Stimulated activated CD4-positive, alpha-beta T cell treated with anti-CD3 and anti-CD28 coated beads, Interleukin-4, amount 100 ng/mL, for 24 hours (primary cell): ENCODE data around the gene ACBD7.

Source experiments
- DNase-seq: peaks from one replicate; pipeline ENCODE4 v3.0.0-alpha.2; 2020

Gene ACBD7

GRCh38 chr10:15088428-15089261 is at the start of gene ACBD7:
Gene ACBD7, minus strand, starts transcription at chr10:15088776. Its CDS starts 48 bp downstream, at chr10:15088728.
- DNase-seq: peak; percentile 80

- no peak for DNase-seq
These were observed 49.1 kb upstream of the ACBD7 start for GRCh38 chr10:15137636-15138035.

GRCh38 chr10:15137036-15137359 is 48.4 kb upstream of the ACBD7 start:
- no peak for DNase-seq

GRCh38 chr10:15136129-15137035 is 47.8 kb upstream of the ACBD7 start:
- no peak for DNase-seq

- no peak for DNase-seq
These were observed 42.8 kb upstream of the ACBD7 start for GRCh38 chr10:15131330-15131729.

- DNase-seq: no peak
These were observed 36.3 kb upstream of the ACBD7 start for GRCh38 chr10:15124908-15125307.

- no peak for DNase-seq
These were observed 35.6 kb upstream of the ACBD7 start for GRCh38 chr10:15124190-15124589.

GRCh38 chr10:15123749-15124184 is 35.2 kb upstream of the ACBD7 start:
- no peak for DNase-seq

GRCh38 chr10:15122477-15123030 is 34.0 kb upstream of the ACBD7 start:
- DNase-seq: no peak

- no peak for DNase-seq
These were observed 33.1 kb upstream of the ACBD7 start for GRCh38 chr10:15121707-15122106.

GRCh38 chr10:15120523-15120922 is 31.9 kb upstream of the ACBD7 start:
- no peak for DNase-seq

GRCh38 chr10:15118615-15119014 is 30.0 kb upstream of the ACBD7 start:
- DNase-seq: no peak

- no peak for DNase-seq
These were observed 27.6 kb upstream of the ACBD7 start for GRCh38 chr10:15116225-15116624.

GRCh38 chr10:15113766-15114165 is 25.2 kb upstream of the ACBD7 start:
- no peak for DNase-seq

GRCh38 chr10:15112657-15113056 is 24.1 kb upstream of the ACBD7 start:
- no peak for DNase-seq

GRCh38 chr10:15106352-15107013 is 17.9 kb upstream of the ACBD7 start:
- DNase-seq: peak; percentile 70

- no peak for DNase-seq
These were observed 14.9 kb upstream of the ACBD7 start for GRCh38 chr10:15103513-15103912.

GRCh38 chr10:15099886-15100285 is 11.3 kb upstream of the ACBD7 start:
- no peak for DNase-seq

GRCh38 chr10:15097011-15097812 is 8.6 kb upstream of the ACBD7 start, which contains the start of gene RPP38:
Gene RPP38, plus strand, starts transcription at chr10:15097355. Its CDS starts 5,960 bp downstream, at chr10:15103315.
- DNase-seq: peak; percentile 97

GRCh38 chr10:15096661-15097010 is 8.1 kb upstream of the ACBD7 start:
- no peak for DNase-seq

- no peak for DNase-seq
These were observed 4.4 kb upstream of the ACBD7 start for GRCh38 chr10:15092855-15093408.

- DNase-seq: no peak
These were observed 2.8 kb upstream of the ACBD7 start for GRCh38 chr10:15091418-15091817.
